ENCODE measurements around the gene PITPNC1.
"Not testable (repeated sequence)": the region's sequence is repeated elsewhere in the genome, so short reads cannot be mapped to it uniquely, and the experiment has no call there.

PITPNC1 gene

DNA sequence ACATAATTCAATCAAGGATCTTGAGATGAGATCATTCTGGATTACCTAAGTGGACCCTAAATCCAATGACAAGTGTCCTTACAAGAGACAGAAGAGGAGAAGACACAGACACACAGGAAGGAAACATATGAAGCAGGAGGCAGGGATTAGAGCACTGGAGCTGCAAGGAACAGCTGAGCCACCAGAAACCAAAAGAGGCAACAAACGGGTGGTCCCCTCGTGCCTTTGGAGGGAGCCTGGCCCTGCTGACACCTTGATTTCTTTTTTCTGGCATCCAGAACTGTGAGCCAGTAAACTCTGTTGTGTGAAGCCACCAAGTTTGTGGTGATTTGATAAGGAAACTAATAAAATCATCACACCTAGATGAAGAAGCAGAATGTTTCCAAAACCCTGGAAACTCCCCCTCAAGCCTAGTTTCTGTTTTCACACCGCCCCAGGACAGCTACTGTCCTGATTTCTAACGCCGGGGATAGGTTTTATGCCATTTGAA lies 115.2 kb downstream of the PITPNC1 start:
- TF ChIP-seq, protein P1, sequence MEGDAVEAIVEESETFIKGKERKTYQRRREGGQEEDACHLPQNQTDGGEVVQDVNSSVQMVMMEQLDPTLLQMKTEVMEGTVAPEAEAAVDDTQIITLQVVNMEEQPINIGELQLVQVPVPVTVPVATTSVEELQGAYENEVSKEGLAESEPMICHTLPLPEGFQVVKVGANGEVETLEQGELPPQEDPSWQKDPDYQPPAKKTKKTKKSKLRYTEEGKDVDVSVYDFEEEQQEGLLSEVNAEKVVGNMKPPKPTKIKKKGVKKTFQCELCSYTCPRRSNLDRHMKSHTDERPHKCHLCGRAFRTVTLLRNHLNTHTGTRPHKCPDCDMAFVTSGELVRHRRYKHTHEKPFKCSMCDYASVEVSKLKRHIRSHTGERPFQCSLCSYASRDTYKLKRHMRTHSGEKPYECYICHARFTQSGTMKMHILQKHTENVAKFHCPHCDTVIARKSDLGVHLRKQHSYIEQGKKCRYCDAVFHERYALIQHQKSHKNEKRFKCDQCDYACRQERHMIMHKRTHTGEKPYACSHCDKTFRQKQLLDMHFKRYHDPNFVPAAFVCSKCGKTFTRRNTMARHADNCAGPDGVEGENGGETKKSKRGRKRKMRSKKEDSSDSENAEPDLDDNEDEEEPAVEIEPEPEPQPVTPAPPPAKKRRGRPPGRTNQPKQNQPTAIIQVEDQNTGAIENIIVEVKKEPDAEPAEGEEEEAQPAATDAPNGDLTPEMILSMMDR (IDR thresholded peaks at IDR 0.05; ENCODE audit: insufficient read depth, low read depth, low read length, missing control alignments) = no peak
- DNase-seq (ENCODE audit: low read depth) = no peak
- H3K4me3 ChIP-seq (ENCODE audit: low read length) = no peak overlapping the region

DNA sequence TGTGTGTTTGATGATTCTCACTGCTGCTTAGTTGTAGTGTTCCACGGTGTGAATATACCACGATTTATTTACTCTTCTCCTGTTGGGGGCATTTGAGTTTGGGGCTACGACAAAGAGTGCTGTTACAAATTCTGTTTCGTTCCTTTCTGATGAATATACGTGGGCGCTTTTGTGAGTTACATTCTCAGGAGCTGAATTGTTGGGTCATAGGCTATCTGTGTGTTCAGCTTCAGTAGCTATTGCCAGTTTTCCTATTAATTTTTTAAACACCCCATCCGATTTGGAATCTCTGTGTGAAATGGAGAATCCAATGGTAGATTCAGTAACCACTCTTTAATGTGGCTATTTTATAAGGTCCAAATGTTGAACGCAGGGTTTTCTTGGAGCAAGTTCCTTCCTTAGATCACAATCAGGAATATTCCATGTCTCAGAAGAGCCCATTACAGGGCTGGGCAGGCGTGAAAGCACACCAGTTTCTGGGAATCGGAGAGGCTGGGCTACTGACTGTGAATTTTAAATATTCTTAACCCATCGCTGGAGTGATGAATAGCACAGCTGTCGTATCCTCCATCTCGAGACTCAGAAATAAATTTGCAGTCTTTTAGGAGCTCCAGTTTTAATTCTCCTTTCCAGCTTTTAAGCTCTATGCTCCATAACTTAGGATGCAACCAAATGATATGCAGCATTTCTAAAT lies 115.9 kb downstream of the PITPNC1 start:
- TF ChIP-seq, protein P1 (IDR thresholded peaks at IDR 0.05; ENCODE audit: insufficient read depth, low read depth, low read length, missing control alignments) = no peak
- no peak overlapping the region for H3K4me3 ChIP-seq (ENCODE audit: low read length)
- DNase-seq (ENCODE audit: low read depth) = no peak

DNA sequence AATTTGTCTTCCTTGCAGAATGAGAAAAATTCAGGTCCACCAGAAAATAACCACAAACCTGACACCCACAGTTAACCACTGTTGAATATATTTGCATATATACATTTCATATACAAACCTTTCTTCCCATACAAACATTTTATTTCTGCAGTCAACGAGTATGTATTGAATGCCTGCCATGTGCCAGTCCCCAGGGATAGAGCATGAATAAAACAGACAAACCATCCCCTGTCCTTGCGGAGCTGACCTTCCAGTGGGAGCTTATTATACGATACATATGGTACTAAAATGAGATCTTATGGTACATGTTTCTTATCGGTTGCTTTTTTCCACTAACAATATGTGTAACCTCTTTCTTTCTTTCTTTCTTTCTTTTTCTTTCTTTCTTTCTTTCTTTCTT lies 116.7 kb downstream of the PITPNC1 start:
- H3K4me3 ChIP-seq (ENCODE audit: low read length) = no peak overlapping the region
- TF ChIP-seq, protein P1 (IDR thresholded peaks at IDR 0.05; ENCODE audit: insufficient read depth, low read depth, low read length, missing control alignments) = no peak
- no peak for DNase-seq (ENCODE audit: low read depth)

DNA sequence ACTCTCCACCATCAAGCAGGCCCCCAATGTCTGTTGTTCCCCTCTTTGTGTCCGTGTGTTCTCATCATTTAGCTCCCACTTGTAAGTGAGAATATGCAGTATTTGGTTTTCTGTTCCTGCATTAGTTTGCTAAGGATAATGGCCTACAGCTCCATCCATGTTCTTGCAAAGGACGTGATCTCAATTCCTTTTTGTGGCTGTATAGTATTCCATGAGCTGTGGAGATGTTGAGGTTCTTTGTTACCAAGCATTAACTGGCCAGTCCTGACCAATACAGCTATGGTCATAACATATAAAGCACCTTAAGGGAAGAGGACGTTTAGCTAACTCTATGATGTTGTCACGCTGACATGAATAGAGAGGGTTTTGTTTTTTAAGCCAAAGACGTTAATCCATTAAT lies 118.5 kb downstream of the PITPNC1 start:
- DNase-seq (ENCODE audit: low read depth); H3K4me3 ChIP-seq (ENCODE audit: low read length): not testable (repeated sequence)

DNA sequence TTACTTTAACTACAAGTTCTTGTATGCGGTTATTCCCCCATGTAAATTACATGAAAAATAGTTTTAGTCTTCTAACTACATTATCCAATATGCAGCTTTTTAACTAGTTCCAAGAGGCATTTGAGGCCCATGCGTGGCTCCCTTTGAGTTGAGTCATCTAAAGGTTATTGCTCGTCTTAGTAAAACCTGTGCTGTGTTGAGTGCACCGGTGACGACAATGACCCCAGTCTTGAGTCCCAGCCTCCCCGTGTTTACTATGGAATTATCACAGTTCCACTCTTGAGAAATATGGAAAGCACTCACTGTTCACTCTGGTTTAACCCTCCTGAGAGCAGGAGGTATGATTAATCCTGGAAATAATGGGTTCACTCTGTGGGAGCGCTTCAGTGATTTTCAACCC lies 119.2 kb downstream of the PITPNC1 start:
- no peak for DNase-seq (ENCODE audit: low read depth)
- TF ChIP-seq, protein P1 (IDR thresholded peaks at IDR 0.05; ENCODE audit: insufficient read depth, low read depth, low read length, missing control alignments) = no peak
- H3K4me3 ChIP-seq (ENCODE audit: low read length) = no peak overlapping the region

DNA sequence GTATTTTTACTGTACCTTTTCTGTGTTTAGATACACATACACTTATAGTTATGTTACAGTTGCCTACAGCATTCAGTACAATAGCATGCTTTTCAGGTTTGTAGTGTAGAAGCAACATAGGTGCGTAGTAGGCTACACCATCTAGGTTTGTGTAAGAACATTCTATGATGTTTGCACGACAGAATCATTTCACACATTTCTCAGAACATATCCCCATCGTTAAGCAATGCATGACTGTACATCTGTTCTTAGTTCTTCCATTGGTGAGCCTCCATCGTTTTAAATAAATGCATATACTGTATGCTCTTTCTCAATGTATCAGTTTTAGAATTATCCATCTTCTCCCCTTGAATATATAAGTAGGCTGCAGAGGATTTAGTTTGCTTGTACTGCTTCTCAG lies 122.6 kb downstream of the PITPNC1 start:
- TF ChIP-seq, protein P1 (IDR thresholded peaks at IDR 0.05; ENCODE audit: insufficient read depth, low read depth, low read length, missing control alignments) = no peak
- DNase-seq (ENCODE audit: low read depth) = no peak
- H3K4me3 ChIP-seq (ENCODE audit: low read length) = no peak overlapping the region

DNA sequence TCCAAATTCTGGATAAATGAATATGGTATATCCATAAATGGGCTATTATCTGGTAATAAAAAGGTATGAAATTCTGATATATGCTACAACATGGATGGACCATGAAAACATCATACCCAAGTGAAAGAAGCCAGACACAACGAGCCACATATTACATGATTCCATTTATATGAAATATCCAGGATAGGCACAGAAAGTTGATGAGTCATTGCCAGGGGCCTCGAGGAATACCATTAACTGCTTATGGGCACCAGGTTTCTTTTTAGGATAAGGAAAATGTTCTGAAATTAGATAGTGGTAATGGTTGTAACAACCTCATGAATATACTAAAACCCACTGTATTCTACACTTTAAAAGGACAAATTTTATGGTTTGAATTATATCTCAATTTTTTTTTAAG lies 123.2 kb downstream of the PITPNC1 start:
- TF ChIP-seq, protein P1 (IDR thresholded peaks at IDR 0.05; ENCODE audit: insufficient read depth, low read depth, low read length, missing control alignments) = no peak
- H3K4me3 ChIP-seq (ENCODE audit: low read length) = no peak overlapping the region
- DNase-seq (ENCODE audit: low read depth) = peak; percentile 19
